Neural progenitor cell (in vitro differentiated cells): Measurements from ENCODE around the gene MRTFB. TPM values are rescaled to one million over a fixed set of nuclear protein-coding genes. Genes with fewer than 3 reads are reported as not detected.

Experiments used
- DNase-seq: peaks from one replicate; pipeline ENCODE4 v3.0.0-alpha.2; 2016; ENCODE audit warnings: low spot score
- H2AFZ ChIP-seq: fragments of 200-600 bp; sonication (generic); replicated peaks from 2 replicates; pipeline ENCODE4 v1.6.1; 2016; ENCODE audit warnings: antibody characterized with exemption
- H3F3A ChIP-seq: fragments of 200-600 bp; sonication (generic); 2 replicates; pipeline ENCODE4 v1.6.1; 2016; ENCODE audit warnings: antibody characterized with exemption, low read depth
- H3K27ac ChIP-seq: fragments of 200-600 bp; sonication (generic); 2 replicates; pipeline ENCODE4 v1.5.1; 2016; ENCODE audit warnings: mild to moderate bottlenecking
- H3K27me3 ChIP-seq: fragments of 200-600 bp; sonication (generic); 2 replicates; pipeline ENCODE4 v1.6.1; 2016; ENCODE audit warnings: mild to moderate bottlenecking, moderate library complexity
- H3K36me3 ChIP-seq: fragments of 200-600 bp; sonication (generic); 2 replicates; pipeline ENCODE4 v1.5.1; 2016
- H3K4me1 ChIP-seq: fragments of 200-600 bp; sonication (generic); 2 replicates; pipeline ENCODE4 v1.6.1; 2016; ENCODE audit warnings: mixed run types
- H3K4me2 ChIP-seq: fragments of 200-600 bp; sonication (generic); 2 replicates; pipeline ENCODE4 v1.6.1; 2016
- H3K4me3 ChIP-seq: fragments of 200-600 bp; sonication (generic); 2 replicates; pipeline ENCODE4 v1.5.1; 2016
- H3K79me2 ChIP-seq: fragments of 200-600 bp; sonication (generic); 2 replicates; pipeline ENCODE4 v1.6.1; 2016; ENCODE audit warnings: low read depth
- H3K9ac ChIP-seq: fragments of 200-600 bp; sonication (generic); 2 replicates; pipeline ENCODE4 v1.6.1; 2016
- H3K9me3 ChIP-seq: fragments of 200-600 bp; sonication (generic); 2 replicates; pipeline ENCODE4 v1.5.1; 2016; ENCODE audit warnings: low read depth
- H4K20me1 ChIP-seq: fragments of 200-600 bp; sonication (generic); 2 replicates; pipeline ENCODE4 v1.6.1; 2016; ENCODE audit warnings: low read depth
- H3K27ac Mint-ChIP-seq: 3 replicates; pipeline ENCODE4 v1.8.0; 2021; ENCODE audit warnings: mixed read lengths
- H3K27me3 Mint-ChIP-seq: 2 replicates; pipeline ENCODE4 v1.8.0; 2022; ENCODE audit warnings: low read depth, mild to moderate bottlenecking, inconsistent platforms, moderate library complexity, mixed read lengths; ENCODE audit not compliant: insufficient read depth
- H3K36me3 Mint-ChIP-seq: 3 replicates; pipeline ENCODE4 v1.8.0; 2021; ENCODE audit warnings: mixed read lengths
- H3K4me1 Mint-ChIP-seq: 3 replicates; pipeline ENCODE4 v1.8.0; 2021; ENCODE audit warnings: mixed read lengths
- H3K4me3 Mint-ChIP-seq: 3 replicates; pipeline ENCODE4 v1.8.0; 2021; ENCODE audit warnings: mild to moderate bottlenecking, moderate library complexity, mixed read lengths
- H3K9me3 Mint-ChIP-seq: 3 replicates; pipeline ENCODE4 v1.8.0; 2020; ENCODE audit warnings: mixed read lengths
- CTCF ChIP-seq: fragments of 200-600 bp; sonication (generic); IDR thresholded peaks from 2 replicates; pipeline ENCODE4 v1.5.1; 2017; ENCODE audit warnings: antibody characterized with exemption, mild to moderate bottlenecking
- EZH2 ChIP-seq: fragments of 200-600 bp; sonication (generic); IDR thresholded peaks from 2 replicates; pipeline ENCODE4 v1.6.1; 2017; ENCODE audit warnings: antibody characterized with exemption, mild to moderate bottlenecking, moderate library complexity
- EZH2phosphoT487 ChIP-seq: fragments of 200-600 bp; sonication (generic); IDR thresholded peaks from 2 replicates; pipeline ENCODE4 v1.6.1; 2017; ENCODE audit warnings: antibody characterized with exemption
- total RNA-seq: library from RNA; depleted of rRNA; stranded (reverse); fragments of >200 nt; gene quantifications from 2 replicates; pipeline ENCODE4 v1.2.3, GENCODE V29; 2015; ENCODE audit warnings: low replicate concordance

MRTFB gene
- total RNA-seq, 1 donor from 2014 or later = 26.8 TPM

GRCh38 chr16:14150796-14151195 lies 79.7 kb downstream of the MRTFB start:
- H3K4me1 Mint-ChIP-seq = peaks cover 3% of the 10 kb centered on the region
- H2AFZ ChIP-seq = no peak overlapping the region
- no peaks in the 10 kb centered on the region for H3K9me3 Mint-ChIP-seq
- no peak overlapping the region for H3K27ac ChIP-seq
- H3K27me3 Mint-ChIP-seq = no peaks in the 10 kb centered on the region
- no peak for TF ChIP-seq EZH2
- TF ChIP-seq CTCF = no peak
- no peak for TF ChIP-seq EZH2phosphoT487
- no peaks in the 10 kb centered on the region for H3K79me2 ChIP-seq
- H3K36me3 Mint-ChIP-seq = peaks cover 9% of the 10 kb centered on the region
- H3K27ac Mint-ChIP-seq = no peak overlapping the region
- no peak overlapping the region for H3K9ac ChIP-seq
- H4K20me1 ChIP-seq = peaks cover 28% of the 10 kb centered on the region
- DNase-seq = no peak
- no peak overlapping the region for H3K4me3 Mint-ChIP-seq
- H3F3A ChIP-seq = no peaks in the 10 kb centered on the region
- no peak overlapping the region for H3K4me3 ChIP-seq
- no peak overlapping the region for H3K4me2 ChIP-seq
- peaks cover 3% of the 10 kb centered on the region for H3K36me3 ChIP-seq
- H3K27me3 ChIP-seq = no peaks in the 10 kb centered on the region
- no peaks in the 10 kb centered on the region for H3K9me3 ChIP-seq
- no peaks in the 10 kb centered on the region for H3K4me1 ChIP-seq

- no peak overlapping the region for H3K4me3 Mint-ChIP-seq
- H3K4me2 ChIP-seq = no peak overlapping the region
Measured at GRCh38 chr16:14151256-14152030, 80.3 kb downstream of the MRTFB start.

GRCh38 chr16:14155572-14156190 lies 84.6 kb downstream of the MRTFB start:
- H3K36me3 ChIP-seq = peaks cover 2% of the 10 kb centered on the region
- no peak overlapping the region for H2AFZ ChIP-seq
- no peaks in the 10 kb centered on the region for H3K27me3 ChIP-seq
- no peak overlapping the region for H3K9ac ChIP-seq
- no peak for DNase-seq
- no peaks in the 10 kb centered on the region for H3K79me2 ChIP-seq
- H3K27ac ChIP-seq = peak overlapping the region; percentile 50
- peaks cover 10% of the 10 kb centered on the region for H4K20me1 ChIP-seq
- H3F3A ChIP-seq = no peaks in the 10 kb centered on the region
- no peak overlapping the region for H3K4me2 ChIP-seq
- H3K4me1 ChIP-seq = no peaks in the 10 kb centered on the region
- Mint-ChIP-seq H3K4me1 (no peaks in the 10 kb centered on the region), H3K4me3 (no peak overlapping the region), H3K27me3 (no peaks in the 10 kb centered on the region), H3K9me3 (no peaks in the 10 kb centered on the region), H3K27ac (no peak overlapping the region), H3K36me3 (peaks cover 2% of the 10 kb centered on the region)
- H3K4me3 ChIP-seq = no peak overlapping the region
- TF ChIP-seq EZH2phosphoT487 (no peak), CTCF (no peak), EZH2 (no peak)
- no peaks in the 10 kb centered on the region for H3K9me3 ChIP-seq

More at GRCh38 chr16:14151256-14152030, 80.3 kb downstream of the MRTFB start:
- Histone ChIP-seq H3K9me3 (no peaks in the 10 kb centered on the region), H3K27ac (no peak overlapping the region), H4K20me1 (peaks cover 22% of the 10 kb centered on the region), H3F3A (no peaks in the 10 kb centered on the region), H2AFZ (no peak overlapping the region), H3K36me3 (peaks cover 3% of the 10 kb centered on the region), H3K27me3 (no peaks in the 10 kb centered on the region), H3K4me3 (no peak overlapping the region), H3K9ac (no peak overlapping the region), H3K79me2 (no peaks in the 10 kb centered on the region), H3K4me1 (no peaks in the 10 kb centered on the region)
- no peak for DNase-seq
- H3K36me3 Mint-ChIP-seq = peaks cover 9% of the 10 kb centered on the region
- no peaks in the 10 kb centered on the region for H3K9me3 Mint-ChIP-seq
- TF ChIP-seq EZH2phosphoT487 (no peak), CTCF (no peak), EZH2 (no peak)
- H3K4me1 Mint-ChIP-seq = peaks cover 3% of the 10 kb centered on the region
- no peak overlapping the region for H3K27ac Mint-ChIP-seq
- H3K27me3 Mint-ChIP-seq = no peaks in the 10 kb centered on the region
